Nucleus accumbens (tissue), 56 donors: Measurements from ENCODE around the gene HOXC9.

ENCODE experiments used
- DNase-seq, 56 donors: peaks; one replicate each; lab custom pipeline; 2025; lab: John Stamatoyannopoulos, UW

The HOXC9 gene

GRCh38 chr12:54047160-54047963 is 47.4 kb downstream of the HOXC9 start:
- no peak for DNase-seq

GRCh38 chr12:54047964-54048303 is 48.0 kb downstream of the HOXC9 start:
- DNase-seq: no peak

GRCh38 chr12:54048406-54049093 is 48.6 kb downstream of the HOXC9 start:
- no peak for DNase-seq

- DNase-seq: no peak
Measured at GRCh38 chr12:54049108-54049507, 49.1 kb downstream of the HOXC9 start.

- DNase-seq: no peak
Measured at GRCh38 chr12:54050482-54050810, 50.5 kb downstream of the HOXC9 start.

- no peak for DNase-seq
Measured at GRCh38 chr12:54051026-54051842, 51.3 kb downstream of the HOXC9 start.

GRCh38 chr12:54051874-54052437 is 52.0 kb downstream of the HOXC9 start:
- no peak for DNase-seq

GRCh38 chr12:54052438-54053002 is 52.6 kb downstream of the HOXC9 start:
- DNase-seq: no peak
